ENCODE results near the gene SYT14.

SYT14 gene

GRCh38 chr1:210061992-210062391 is 124.0 kb downstream of the SYT14 start:
- no peak for TF ChIP-seq CTCF (IDR thresholded peaks at IDR 0.05; ENCODE audit: borderline replicate concordance, insufficient read depth, low read depth, low read length)
- no peak overlapping the region for H3K4me3 ChIP-seq (ENCODE audit: low read depth, low read length)

DNA sequence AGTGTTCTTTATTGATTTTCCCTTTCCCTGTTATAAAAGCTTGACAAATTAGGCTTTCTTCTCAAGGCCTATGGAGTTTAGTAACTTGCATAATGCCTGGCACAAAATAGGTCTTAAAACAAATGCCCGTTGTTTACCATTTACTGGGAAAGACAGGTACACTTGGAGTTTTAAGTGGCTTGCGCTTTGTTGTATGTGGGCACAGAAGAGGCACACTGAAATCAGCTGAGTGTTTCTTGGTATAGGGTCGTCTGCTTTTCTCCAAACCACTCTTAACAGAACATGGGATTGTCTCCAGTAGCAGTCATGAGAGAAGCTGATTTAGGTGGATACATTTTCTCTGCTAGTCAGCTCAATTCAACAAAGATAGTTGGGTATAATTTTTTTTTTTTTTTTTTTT is 132.5 kb downstream of the SYT14 start:
- no peak for TF ChIP-seq CTCF (IDR thresholded peaks at IDR 0.05; ENCODE audit: borderline replicate concordance, insufficient read depth, low read depth, low read length)
- H3K4me3 ChIP-seq (ENCODE audit: low read depth, low read length), result no peak overlapping the region

DNA sequence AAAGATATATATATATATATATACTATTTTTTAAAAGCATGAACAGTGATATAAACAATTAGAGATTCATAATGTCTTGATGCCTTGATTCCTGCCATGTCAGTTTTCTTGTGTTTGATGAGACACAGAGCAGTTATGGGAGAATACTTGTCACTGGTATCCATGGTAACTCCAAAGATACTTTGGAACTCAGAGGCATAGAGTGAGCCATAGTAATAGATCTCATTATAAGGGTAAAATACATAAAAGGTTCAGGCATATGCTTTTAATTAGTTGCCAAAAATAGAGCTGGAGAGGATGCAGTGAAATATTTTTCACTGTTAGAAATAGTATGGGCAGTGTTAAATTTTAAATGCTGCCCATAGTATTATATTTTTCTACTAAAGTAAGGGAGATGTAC is 134.1 kb downstream of the SYT14 start:
- TF ChIP-seq CTCF (IDR thresholded peaks at IDR 0.05; ENCODE audit: borderline replicate concordance, insufficient read depth, low read depth, low read length), result no peak
- no peak overlapping the region for H3K4me3 ChIP-seq (ENCODE audit: low read depth, low read length)

DNA sequence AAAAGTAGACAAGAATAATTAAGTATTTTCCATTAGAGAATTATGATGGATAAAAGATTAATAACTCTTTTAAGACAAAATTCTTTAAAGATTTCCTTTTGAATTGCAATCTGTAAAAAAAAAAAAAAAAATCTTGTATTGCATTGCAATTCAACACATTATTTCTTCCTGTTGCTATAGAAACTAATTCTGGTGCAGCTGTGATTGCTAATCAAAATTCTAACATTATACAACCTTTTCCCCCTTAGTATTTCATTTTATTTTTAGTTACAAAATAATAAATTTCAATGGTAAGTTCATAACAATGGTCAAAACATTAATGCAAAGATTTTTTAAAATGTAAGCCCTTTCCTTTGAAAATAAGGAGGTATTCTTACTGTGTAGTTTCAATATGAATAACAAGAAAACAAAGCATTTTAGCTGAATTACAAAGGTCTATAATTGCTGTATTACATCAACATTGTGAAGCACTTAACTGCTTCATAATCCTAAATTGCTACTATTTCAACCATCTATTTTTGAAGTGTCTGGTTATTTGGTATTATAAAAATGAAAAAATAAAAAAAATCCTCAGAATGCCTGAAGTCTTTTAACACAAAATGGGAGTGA is 135.0 kb downstream of the SYT14 start:
- no peak for TF ChIP-seq CTCF (IDR thresholded peaks at IDR 0.05; ENCODE audit: borderline replicate concordance, insufficient read depth, low read depth, low read length)
- H3K4me3 ChIP-seq (ENCODE audit: low read depth, low read length), result no peak overlapping the region

- TF ChIP-seq CTCF (IDR thresholded peaks at IDR 0.05; ENCODE audit: borderline replicate concordance, insufficient read depth, low read depth, low read length), result no peak
- no peak overlapping the region for H3K4me3 ChIP-seq (ENCODE audit: low read depth, low read length)
Observed at GRCh38 chr1:210074904-210075303, 136.9 kb downstream of the SYT14 start.

DNA sequence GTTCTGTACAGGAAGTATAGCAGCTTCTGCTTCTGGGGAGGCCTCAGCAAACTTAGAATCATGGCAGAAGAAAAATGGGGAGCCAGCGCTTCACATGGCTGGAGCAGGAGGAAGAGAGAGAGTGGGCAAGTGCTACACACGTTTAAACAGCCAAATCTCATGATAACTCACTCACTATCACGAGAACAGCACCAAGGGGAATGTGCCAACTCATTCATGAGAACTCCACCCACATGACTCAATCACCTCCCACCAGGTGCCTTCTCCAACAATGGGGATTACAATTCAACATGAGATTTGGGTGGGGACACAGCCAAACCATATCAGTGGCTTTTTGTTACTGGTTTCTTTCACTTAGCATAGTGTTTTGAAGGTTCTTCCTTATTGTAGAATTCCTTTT is 138.6 kb downstream of the SYT14 start:
- TF ChIP-seq CTCF (IDR thresholded peaks at IDR 0.05; ENCODE audit: borderline replicate concordance, insufficient read depth, low read depth, low read length), result no peak
- no peak overlapping the region for H3K4me3 ChIP-seq (ENCODE audit: low read depth, low read length)

DNA sequence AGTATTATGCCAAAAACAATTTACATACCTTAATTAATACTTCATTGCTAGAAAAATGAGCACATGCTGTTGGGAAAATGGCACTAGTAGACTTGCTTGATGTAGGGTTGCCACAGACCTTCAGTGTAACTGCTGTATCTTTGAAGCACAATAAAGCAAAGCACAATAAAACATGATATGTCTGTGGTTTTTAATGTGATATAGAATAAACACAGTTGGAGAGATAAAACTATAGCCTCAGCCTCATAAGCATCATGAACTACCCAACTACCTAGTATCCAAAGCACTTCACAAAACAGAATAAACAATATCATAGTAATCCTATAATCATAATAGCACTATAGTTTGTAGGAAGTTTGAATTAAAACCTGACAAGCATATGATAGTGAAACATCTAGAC is 143.5 kb downstream of the SYT14 start:
- H3K4me3 ChIP-seq (ENCODE audit: low read depth, low read length), result no peak overlapping the region
- no peak for TF ChIP-seq CTCF (IDR thresholded peaks at IDR 0.05; ENCODE audit: borderline replicate concordance, insufficient read depth, low read depth, low read length)
